Heart right ventricle (tissue), 16 donors: Measurements from ENCODE around the gene VMO1. TPM values are rescaled to one million over a fixed set of nuclear protein-coding genes. Genes with fewer than 3 reads are reported as not detected.

Source experiments
- ATAC-seq, 8 donors: fragments of 200-7000 bp; cut with Tn5 transposase; one replicate each; pipeline ENCODE4 v1.9.1; 2020; ENCODE audit warnings: mild to moderate bottlenecking in 8 of 8, moderate library complexity in 8 of 8, moderate number of reproducible peaks in 1 of 8
- DNase-seq, 2 donors: peaks; one replicate each; pipeline ENCODE4 v3.0.0-alpha.2; 2020
- H3K27ac ChIP-seq, 10 donors: fragments of 200-600 bp; sonication (generic) in 2 of 10; one replicate each; pipeline versions ENCODE4 v1.5.0 to v1.8.0; 2020 to 2022; ENCODE audit warnings: mild to moderate bottlenecking in 3 of 10
- H3K27me3 ChIP-seq, 7 donors: fragments of 200-600 bp; one replicate each; pipeline ENCODE4 v1.8.0; 2021 to 2022; ENCODE audit warnings: mild to moderate bottlenecking in 2 of 7
- H3K36me3 ChIP-seq, 9 donors: fragments of 200-600 bp; sonication (generic) in 1 of 9; one replicate each; pipeline versions ENCODE4 v1.5.0 to v1.8.0; 2020 to 2022; ENCODE audit warnings: mild to moderate bottlenecking in 2 of 9
- H3K4me1 ChIP-seq, 9 donors: fragments of 200-600 bp; sonication (generic) in 1 of 9; one replicate each; pipeline versions ENCODE4 v1.5.0 to v1.8.0; 2020 to 2022; ENCODE audit warnings: mild to moderate bottlenecking in 4 of 9
- H3K4me3 ChIP-seq, 10 donors: fragments of 200-600 bp; sonication (generic) in 2 of 10; one replicate each; pipeline versions ENCODE4 v1.5.0 to v1.8.0; 2020 to 2022; ENCODE audit warnings: mild to moderate bottlenecking in 7 of 10, moderate library complexity in 2 of 10
- H3K9me3 ChIP-seq, 11 donors: fragments of 200-600 bp in 10 of 11; sonication (generic) in 2 of 11; one replicate each; pipeline versions ENCODE4 v1.5.0 to v1.8.0; 2013 to 2022; ENCODE audit warnings: mild to moderate bottlenecking in 2 of 11, control low read depth in 1 of 11, moderate library complexity in 1 of 11
- CTCF ChIP-seq, 9 donors: fragments of 200-600 bp; sonication (generic) in 2 of 9; IDR thresholded peaks; one replicate each; pipeline versions ENCODE4 v1.5.0 to v1.8.0; 2021 to 2022; ENCODE audit warnings: antibody characterized with exemption in 9 of 9, mild to moderate bottlenecking in 5 of 9, moderate library complexity in 1 of 9
- whole genome bisulfite sequencing, 2 donors: extraction: QIAGEN DNeasy Blood & Tissue Kit; methylation state at CpG; one replicate each; pipeline ENCODE4 v1.1.7; 2013; ENCODE audit warnings: inconsistent platforms in 1 of 2; 5-methylcytosine and 5-hydroxymethylcytosine counted together
- intact Hi-C, 10 donors: fragments of 100-400 bp; cut with DNase I; formaldehyde crosslinking; loops; one replicate each; pipeline versions ENCODE4 v1.11.1 to v1.14.2; 2022
- polyA plus RNA-seq, 2 donors: library from polyadenylated mRNA; stranded (reverse); fragments of 200-250 nt; gene quantifications; one replicate each; pipeline ENCODE4 v1.2.3, GENCODE V29; 2013
- total RNA-seq, 10 donors: library from RNA; stranded (reverse); fragmentation: NEBNext Ultra II Directional in 3 of 10; extraction: Animal tissue kit (Norgen Biotek cat#: 25700) in 3 of 10; gene quantifications; one replicate each; pipeline versions ENCODE4 v1.2.1 to v1.2.4, GENCODE V29; 2021 to 2023
- donor health status: Arrhythmogenic right ventricular cardiomyopathy.
- donor health status: ischemic (EF 13 %, LVEDD 7.1; RV severe dilation, severe dysfunction).
- donor health status: healthy with polysubstance abuse.
- donor health status: DM: no; HTN: yes; CAD: no.
- donor health status: DM: no; HTN: no; CAD: no.
- donor health status: ischemic (EF 25% LVEDD 6.9; RV normal size, moderate dysfunction).
- donor health status: ischemic (EF 25% LVEDD 5.7; RV mildly dilated, moderate dysfunction).
- donor health status: healthy.
- donor health status: DM: yes; HTN: yes; CAD: no.
- donor health status: Ischemic cardiomyopathy.
- donor health status: ischemic (EF 35%, LVEDD 5.7; RV mildly dilated, moderate dysfunction).
- donor health status: nonischemic (EF 11% LVEDD 7.7; RV severe dilation, severe dysfunction).
- donor health status: DM: yes; HTN: yes; CAD: no.
- donor health status: PGD.
- donor health status: ischemic (EF 29% LVEDD 5.4; RV normal size, mild dysfunction).
- donor health status: nonischemic (EF 23%, LVEDD 6.1; RV moderate dilation, normal function).

The VMO1 gene
- total and polyA plus RNA-seq, 12 donors: 0.38 to 2.1 (median 0.64) TPM; not detected in 2

- H3K27ac ChIP-seq: no peak overlapping the region
- peaks cover 0 to 50% (median 23%) of the 10 kb centered on the region in 7 donors for H3K27me3 ChIP-seq
- ATAC-seq (no peak), DNase-seq (no peak)
- no peak for TF ChIP-seq CTCF (IDR thresholded peaks at IDR 0.05)
- H3K9me3 ChIP-seq: no peaks in the 10 kb centered on the region
- H3K4me3 ChIP-seq: no peak overlapping the region
- 89 to 92% methylated on average over 9 of the region's 9 CpGs for WGBS, 2 donors
- intact Hi-C loops: loop anchor here in 2 of 10 donors (5.0 kb wide), 2 partner anchors 38 to 43 kb away; partner anchors contain the start of genes GLTPD2 (in 1 of the 2) and VMO1 (in 1 of the 2)
- H3K4me1 ChIP-seq: peaks cover 2 to 37% (median 20%) of the 10 kb centered on the region in 9 donors
- H3K36me3 ChIP-seq: no peaks in the 10 kb centered on the region
Observed at GRCh38 chr17:4743898-4744297, 42.3 kb downstream of the VMO1 start.

GRCh38 chr17:4743216-4743615 is 42.9 kb downstream of the VMO1 start:
- no peak for TF ChIP-seq CTCF (IDR thresholded peaks at IDR 0.05)
- no peaks in the 10 kb centered on the region for H3K36me3 ChIP-seq
- ATAC-seq (no peak), DNase-seq (no peak)
- no peak overlapping the region for H3K4me3 ChIP-seq
- H3K9me3 ChIP-seq: no peaks in the 10 kb centered on the region
- intact Hi-C loops: loop anchor here in 2 of 10 donors (5.0 kb wide), 2 partner anchors 39 to 44 kb away; partner anchors contain the start of genes GLTPD2 (in 1 of the 2) and VMO1 (in 1 of the 2)
- H3K4me1 ChIP-seq: peaks cover 2 to 38% (median 24%) of the 10 kb centered on the region in 9 donors
- H3K27me3 ChIP-seq: peaks cover 0 to 53% (median 23%) of the 10 kb centered on the region in 7 donors
- 95 to 97% methylated on average over 8 of the region's 8 CpGs for WGBS, 2 donors
- H3K27ac ChIP-seq: no peak overlapping the region

- TF ChIP-seq CTCF (IDR thresholded peaks at IDR 0.05): no peak
- Histone ChIP-seq H3K36me3 (no peaks in the 10 kb centered on the region), H3K4me3 (no peak overlapping the region), H3K4me1 (peaks cover 2 to 36% (median 18%) of the 10 kb centered on the region in 9 donors), H3K9me3 (no peaks in the 10 kb centered on the region), H3K27ac (no peak overlapping the region), H3K27me3 (peaks cover 0 to 58% (median 23%) of the 10 kb centered on the region in 7 donors)
- 68 to 72% methylated on average over 10 of the region's 10 CpGs for WGBS, 2 donors
- ATAC-seq: no peak
- no peak for DNase-seq
- intact Hi-C loops: loop anchor here in 2 of 10 donors (5.0 kb wide), 2 partner anchors 40 to 45 kb away; partner anchors contain the start of genes GLTPD2 (in 1 of the 2) and VMO1 (in 1 of the 2)
Observed at GRCh38 chr17:4742629-4743028, 43.5 kb downstream of the VMO1 start.

GRCh38 chr17:4742133-4742532 is 44.0 kb downstream of the VMO1 start:
- DNase-seq (no peak), ATAC-seq (no peak)
- intact Hi-C loops: loop anchor here in 2 of 10 donors (5.0 kb wide), 2 partner anchors 40 to 45 kb away; partner anchors contain the start of genes GLTPD2 (in 1 of the 2) and VMO1 (in 1 of the 2)
- Histone ChIP-seq H3K4me3 (no peak overlapping the region), H3K27me3 (peaks cover 0 to 63% (median 23%) of the 10 kb centered on the region in 7 donors), H3K27ac (no peak overlapping the region), H3K9me3 (no peaks in the 10 kb centered on the region), H3K4me1 (peaks cover 2 to 36% (median 18%) of the 10 kb centered on the region in 9 donors), H3K36me3 (no peaks in the 10 kb centered on the region)
- WGBS, 2 donors: 93 to 95% methylated on average over 9 of the region's 9 CpGs
- TF ChIP-seq CTCF (IDR thresholded peaks at IDR 0.05): no peak
